ENCODE data around the gene SSH2.
A peak's percentile ranks its signal among the peaks of the same experiment; 100 is the strongest.

The SSH2 gene

GRCh38 chr17:29624586-29624985 is 305.4 kb downstream of the SSH2 start:
- DNase-seq (ENCODE audit: low read depth) = no peak

GRCh38 chr17:29623283-29623647 is 306.8 kb downstream of the SSH2 start:
- DNase-seq (ENCODE audit: low read depth) = no peak

- DNase-seq (ENCODE audit: low read depth) = peak; percentile 57
Observed at GRCh38 chr17:29622337-29623282, 307.4 kb downstream of the SSH2 start, which contains the start of gene CORO6. Gene CORO6 (minus strand): TSS chr17:29622912. CDS start chr17:29621421, 1,491 bp downstream.

- no peak for DNase-seq (ENCODE audit: low read depth)
Observed at GRCh38 chr17:29621751-29622194, 308.3 kb downstream of the SSH2 start.

GRCh38 chr17:29620779-29621500 is 309.1 kb downstream of the SSH2 start:
- DNase-seq (ENCODE audit: low read depth) = no peak

GRCh38 chr17:29620271-29620670 is 309.8 kb downstream of the SSH2 start:
- DNase-seq (ENCODE audit: low read depth) = no peak

- no peak for DNase-seq (ENCODE audit: low read depth)
Observed at GRCh38 chr17:29619251-29619650, 310.8 kb downstream of the SSH2 start.

GRCh38 chr17:29618272-29619065 is 311.6 kb downstream of the SSH2 start:
- no peak for DNase-seq (ENCODE audit: low read depth)

GRCh38 chr17:29617481-29618271 is 312.4 kb downstream of the SSH2 start:
- peak; percentile 82 for DNase-seq (ENCODE audit: low read depth)

GRCh38 chr17:29617125-29617480 is 312.9 kb downstream of the SSH2 start:
- DNase-seq (ENCODE audit: low read depth) = peak; percentile 89

- DNase-seq (ENCODE audit: low read depth) = no peak
Observed at GRCh38 chr17:29616300-29617048, 313.6 kb downstream of the SSH2 start.

GRCh38 chr17:29615492-29616299 is 314.3 kb downstream of the SSH2 start:
- peak; percentile 79 for DNase-seq (ENCODE audit: low read depth)

GRCh38 chr17:29615048-29615385 is 315.0 kb downstream of the SSH2 start:
- no peak for DNase-seq (ENCODE audit: low read depth)

- DNase-seq (ENCODE audit: low read depth) = no peak
Observed at GRCh38 chr17:29614349-29615047, 315.5 kb downstream of the SSH2 start.

GRCh38 chr17:29613856-29614255 is 316.2 kb downstream of the SSH2 start:
- DNase-seq (ENCODE audit: low read depth) = no peak

- peak; percentile 87 for DNase-seq (ENCODE audit: low read depth)
Observed at GRCh38 chr17:29613352-29613837, 316.6 kb downstream of the SSH2 start.

- no peak for DNase-seq (ENCODE audit: low read depth)
Observed at GRCh38 chr17:29612404-29613280, 317.4 kb downstream of the SSH2 start.

- no peak for DNase-seq (ENCODE audit: low read depth)
Observed at GRCh38 chr17:29612094-29612403, 318.0 kb downstream of the SSH2 start.
